Endothelial cell (in vitro differentiated cells): ENCODE measurements around the gene ALK. TPM values are rescaled to one million over a fixed set of nuclear protein-coding genes. Genes with fewer than 3 reads are reported as not detected.

ENCODE experiments used
- DNase-seq: peaks from one replicate; pipeline ENCODE4 v3.0.0; 2021; ENCODE audit warnings: low spot score
- H3K27ac Mint-ChIP-seq: one replicate; pipeline ENCODE4 v1.8.0; 2021; ENCODE audit warnings: mixed read lengths, inconsistent platforms; ENCODE audit not compliant: unreplicated experiment
- H3K27me3 Mint-ChIP-seq: one replicate; pipeline ENCODE4 v1.8.0; 2021; ENCODE audit warnings: mild to moderate bottlenecking, moderate library complexity, mixed read lengths, inconsistent platforms; ENCODE audit not compliant: unreplicated experiment
- H3K36me3 Mint-ChIP-seq: one replicate; pipeline ENCODE4 v1.8.0; 2021; ENCODE audit warnings: mild to moderate bottlenecking, low read depth, mixed read lengths, inconsistent platforms; ENCODE audit not compliant: unreplicated experiment
- H3K4me1 Mint-ChIP-seq: one replicate; pipeline ENCODE4 v1.8.0; 2021; ENCODE audit warnings: mild to moderate bottlenecking, mixed read lengths, inconsistent platforms; ENCODE audit not compliant: unreplicated experiment
- H3K4me3 Mint-ChIP-seq: one replicate; pipeline ENCODE4 v1.8.0; 2021; ENCODE audit warnings: mild to moderate bottlenecking, mixed read lengths, inconsistent platforms; ENCODE audit not compliant: unreplicated experiment
- H3K9me3 Mint-ChIP-seq: one replicate; pipeline ENCODE4 v1.8.0; 2021; ENCODE audit warnings: mixed read lengths, inconsistent platforms; ENCODE audit not compliant: unreplicated experiment
- CTCF ChIP-seq: fragments of 200-600 bp; sonication (generic); IDR thresholded peaks from one replicate; pipeline ENCODE4 v1.5.0; 2021; ENCODE audit warnings: antibody characterized with exemption; ENCODE audit not compliant: unreplicated experiment
- total RNA-seq: library from RNA; stranded (reverse); fragmentation: NEBNext Ultra II Directional; extraction: Animal tissue kit (Norgen Biotek cat#: 25700); gene quantifications from one replicate; pipeline ENCODE4 v1.2.1, GENCODE V29; 2021; ENCODE audit not compliant: unreplicated experiment

Gene ALK
- total RNA-seq, 1 donor from 2014 or later = 0.05 TPM

DNA sequence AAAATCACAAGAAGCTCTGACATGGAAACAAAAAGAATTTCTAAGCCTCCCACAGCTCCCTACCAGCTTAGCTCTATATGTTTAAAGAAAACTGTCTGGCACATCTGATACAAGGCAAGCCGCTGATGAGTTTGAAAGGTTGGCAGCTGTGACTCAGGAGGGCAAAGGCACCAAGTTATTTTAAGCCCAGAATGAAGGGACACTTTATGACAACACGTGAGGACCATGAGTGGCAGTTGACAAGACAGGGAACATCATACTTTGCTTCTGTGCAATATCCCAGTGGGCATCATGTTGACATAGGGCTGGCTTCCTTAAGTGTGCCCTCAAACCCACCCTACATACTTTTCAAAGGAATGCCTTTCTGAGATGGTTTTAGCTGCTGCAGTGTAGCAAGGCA, 533.3 kb downstream of the ALK start:
- H3K36me3 Mint-ChIP-seq = no peaks in the 10 kb centered on the region
- no peaks in the 10 kb centered on the region for H3K9me3 Mint-ChIP-seq
- DNase-seq = no peak
- H3K27me3 Mint-ChIP-seq = peaks cover 1% of the 10 kb centered on the region
- H3K4me1 Mint-ChIP-seq = no peaks in the 10 kb centered on the region
- H3K27ac Mint-ChIP-seq = no peak overlapping the region
- TF ChIP-seq CTCF = no peak
- no peak overlapping the region for H3K4me3 Mint-ChIP-seq

- H3K27ac Mint-ChIP-seq = no peak overlapping the region
Observed at GRCh38 chr2:29382486-29382885, 538.9 kb downstream of the ALK start.

DNA sequence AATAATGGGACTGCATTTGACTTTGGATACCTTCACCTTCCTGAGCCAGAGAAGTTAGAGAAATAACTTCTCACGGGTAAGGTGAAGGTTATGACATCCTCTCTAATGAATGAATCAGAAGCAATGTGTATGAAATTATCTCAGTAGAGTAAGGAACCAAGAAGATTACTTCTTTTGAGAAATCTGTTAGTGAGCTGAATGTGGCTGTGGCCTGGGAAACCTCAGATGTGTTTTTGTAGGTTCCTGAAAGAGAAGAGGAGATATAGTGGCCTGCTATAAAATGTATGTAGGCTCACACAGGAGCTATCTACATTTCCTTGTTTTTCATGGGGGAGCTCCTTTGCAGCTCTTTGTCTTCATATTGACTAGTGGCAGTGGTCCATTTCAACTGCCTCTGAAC, 543.6 kb downstream of the ALK start:
- DNase-seq = no peak
- no peaks in the 10 kb centered on the region for H3K27me3 Mint-ChIP-seq
- peaks cover 9% of the 10 kb centered on the region for H3K4me1 Mint-ChIP-seq
- no peaks in the 10 kb centered on the region for H3K9me3 Mint-ChIP-seq
- no peaks in the 10 kb centered on the region for H3K36me3 Mint-ChIP-seq
- no peak overlapping the region for H3K27ac Mint-ChIP-seq
- no peak overlapping the region for H3K4me3 Mint-ChIP-seq
- no peak for TF ChIP-seq CTCF

More at GRCh38 chr2:29382486-29382885, 538.9 kb downstream of the ALK start:
- no peak for TF ChIP-seq CTCF
- Mint-ChIP-seq H3K4me3 (no peak overlapping the region), H3K27me3 (no peaks in the 10 kb centered on the region), H3K36me3 (no peaks in the 10 kb centered on the region), H3K4me1 (peaks cover 9% of the 10 kb centered on the region), H3K9me3 (no peaks in the 10 kb centered on the region)
- no peak for DNase-seq

GRCh38 chr2:29376541-29376940, 544.8 kb downstream of the ALK start:
- no peak for TF ChIP-seq CTCF
- no peaks in the 10 kb centered on the region for H3K27me3 Mint-ChIP-seq
- H3K4me1 Mint-ChIP-seq = peaks cover 9% of the 10 kb centered on the region
- no peak overlapping the region for H3K27ac Mint-ChIP-seq
- no peak for DNase-seq
- H3K4me3 Mint-ChIP-seq = no peak overlapping the region
- no peaks in the 10 kb centered on the region for H3K36me3 Mint-ChIP-seq
- H3K9me3 Mint-ChIP-seq = no peaks in the 10 kb centered on the region

DNA sequence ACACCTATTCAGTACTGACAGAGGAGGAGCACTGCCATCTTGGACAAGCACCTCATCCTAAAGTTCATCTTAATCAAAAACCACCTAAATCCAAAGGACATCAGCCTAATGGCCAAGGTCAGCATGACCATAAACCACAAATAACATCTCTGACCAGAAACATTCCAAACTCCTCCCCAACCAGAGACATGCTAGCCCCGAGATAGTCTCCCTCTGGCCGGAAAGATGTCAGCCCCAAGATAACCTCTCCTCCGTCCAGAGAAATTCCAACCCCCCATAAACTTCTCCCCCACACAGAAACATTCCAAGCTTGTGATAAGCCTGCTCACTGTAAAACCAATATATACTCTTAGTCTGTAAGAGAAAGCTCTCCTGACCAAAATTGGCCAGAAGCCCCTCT, 545.5 kb downstream of the ALK start:
- no peaks in the 10 kb centered on the region for H3K36me3 Mint-ChIP-seq
- no peak for TF ChIP-seq CTCF
- no peaks in the 10 kb centered on the region for H3K9me3 Mint-ChIP-seq
- no peak for DNase-seq
- H3K27ac Mint-ChIP-seq = no peak overlapping the region
- no peak overlapping the region for H3K4me3 Mint-ChIP-seq
- H3K4me1 Mint-ChIP-seq = peaks cover 9% of the 10 kb centered on the region
- H3K27me3 Mint-ChIP-seq = no peaks in the 10 kb centered on the region
